H9 (cell line): ENCODE results near the gene RARS2. TPM values are rescaled to one million over a fixed set of nuclear protein-coding genes. Genes with fewer than 3 reads are reported as not detected.

Experiments used
- DNase-seq: peaks from one replicate; pipeline ENCODE4 v3.0.0-alpha.2; 2017
- H2AFZ ChIP-seq: one replicate; pipeline ENCODE4 v1.6.1; 2013; ENCODE audit warnings: mild to moderate bottlenecking, low read length, control low read depth, moderate library complexity
- H2AK5ac ChIP-seq: 2 replicates; pipeline ENCODE4 v1.6.1; 2013; ENCODE audit warnings: low read length, control low read depth, mixed read lengths; ENCODE audit not compliant: insufficient read length
- H2BK120ac ChIP-seq: one replicate; pipeline ENCODE4 v1.6.1; 2013; ENCODE audit warnings: low read depth, mild to moderate bottlenecking, low read length, control low read depth, inconsistent platforms; ENCODE audit not compliant: poor library complexity, severe bottlenecking
- H2BK12ac ChIP-seq: 2 replicates; pipeline ENCODE4 v1.6.1; 2013; ENCODE audit warnings: low read length, control low read depth, mixed read lengths, low read depth; ENCODE audit not compliant: insufficient read length
- H2BK15ac ChIP-seq: 2 replicates; pipeline ENCODE4 v1.6.1; 2013; ENCODE audit warnings: low read depth, low read length, control low read depth
- H2BK20ac ChIP-seq: one replicate; pipeline ENCODE4 v1.6.1; 2013; ENCODE audit warnings: low read depth, mild to moderate bottlenecking, low read length, control low read depth, inconsistent platforms; ENCODE audit not compliant: poor library complexity, severe bottlenecking
- H2BK5ac ChIP-seq: 2 replicates; pipeline ENCODE4 v1.6.1; 2013; ENCODE audit warnings: low read length, control low read depth, mixed read lengths; ENCODE audit not compliant: insufficient read length
- H3K14ac ChIP-seq: 2 replicates; pipeline ENCODE4 v1.6.1; 2013; ENCODE audit warnings: low read length, control low read depth; ENCODE audit not compliant: insufficient read depth
- H3K18ac ChIP-seq: 2 replicates; pipeline ENCODE4 v1.6.1; 2013; ENCODE audit warnings: low read depth, mild to moderate bottlenecking, mixed read lengths, low read length, control low read depth; ENCODE audit not compliant: insufficient read length
- H3K23ac ChIP-seq: 2 replicates; pipeline ENCODE4 v1.6.1; 2013; ENCODE audit warnings: low read length, control low read depth, mixed read lengths, low read depth; ENCODE audit not compliant: insufficient read length
- H3K23me2 ChIP-seq: 2 replicates; pipeline ENCODE4 v1.6.1; 2013; ENCODE audit warnings: low read depth, mild to moderate bottlenecking, mixed read lengths, low read length, control low read depth; ENCODE audit not compliant: insufficient read length, poor library complexity, severe bottlenecking
- H3K27ac ChIP-seq: 2 replicates; pipeline ENCODE4 v1.5.1; 2013; ENCODE audit warnings: low read length, control low read depth, mixed read lengths, low read depth; ENCODE audit not compliant: insufficient read length
- H3K27me3 ChIP-seq: 2 replicates; pipeline ENCODE4 v1.6.1; 2013; ENCODE audit warnings: low read length, control low read depth, inconsistent platforms; ENCODE audit not compliant: insufficient read depth
- H3K4ac ChIP-seq: 2 replicates; pipeline ENCODE4 v1.6.1; 2013; ENCODE audit warnings: low read depth, mild to moderate bottlenecking, control low read depth, inconsistent platforms, low read length, moderate library complexity
- H3K4me1 ChIP-seq: 2 replicates; pipeline ENCODE4 v1.6.1; 2013; ENCODE audit warnings: low read length, control low read depth, inconsistent platforms; ENCODE audit not compliant: insufficient read depth
- H3K4me2 ChIP-seq: 2 replicates; pipeline ENCODE4 v1.6.1; 2013; ENCODE audit warnings: low read length, control low read depth, mixed read lengths; ENCODE audit not compliant: insufficient read length, insufficient read depth
- H3K56ac ChIP-seq: 2 replicates; pipeline ENCODE4 v1.6.1; 2013; ENCODE audit warnings: low read depth, mild to moderate bottlenecking, mixed read lengths, low read length, control low read depth; ENCODE audit not compliant: insufficient read length
- H3K79me1 ChIP-seq: 2 replicates; pipeline ENCODE4 v1.6.1; 2013; ENCODE audit warnings: low read depth, mild to moderate bottlenecking, moderate library complexity, low read length, control low read depth, inconsistent platforms; ENCODE audit not compliant: insufficient read depth, poor library complexity, severe bottlenecking
- H3K79me2 ChIP-seq: 2 replicates; pipeline ENCODE4 v1.6.1; 2013; ENCODE audit warnings: low read length, control low read depth, inconsistent platforms; ENCODE audit not compliant: insufficient read depth
- H3K9ac ChIP-seq: 2 replicates; pipeline ENCODE4 v1.6.1; 2013; ENCODE audit warnings: low read length, control low read depth, mixed read lengths; ENCODE audit not compliant: insufficient read length; ENCODE audit errors: extremely low read depth
- H3K9me3 ChIP-seq: one replicate; pipeline ENCODE4 v1.6.1; 2013; ENCODE audit warnings: low read depth, low read length, inconsistent platforms; ENCODE audit not compliant: control insufficient read depth
- H3T11ph ChIP-seq: one replicate; pipeline ENCODE4 v1.6.1; 2013; ENCODE audit warnings: mild to moderate bottlenecking, low read length, control low read depth, inconsistent platforms
- H4K20me1 ChIP-seq: one replicate; pipeline ENCODE4 v1.6.1; 2013; ENCODE audit not compliant: control insufficient read depth, insufficient read length, insufficient read depth
- H4K5ac ChIP-seq: 2 replicates; pipeline ENCODE4 v1.6.1; 2013; ENCODE audit warnings: low read depth, mild to moderate bottlenecking, mixed read lengths, low read length, control low read depth; ENCODE audit not compliant: insufficient read length
- H4K8ac ChIP-seq: replicated peaks from 2 replicates; pipeline ENCODE4 v1.6.1; 2013; ENCODE audit warnings: low read length, control low read depth, mixed read lengths, low read depth; ENCODE audit not compliant: insufficient read length
- H4K91ac ChIP-seq: 2 replicates; pipeline ENCODE4 v1.6.1; 2013; ENCODE audit warnings: low read depth, mild to moderate bottlenecking, moderate library complexity, mixed read lengths, low read length, control low read depth; ENCODE audit not compliant: insufficient read length
- H3K27ac Mint-ChIP-seq, 3 experiments: 2 replicates in 2 of 3; 3 replicates in 1 of 3; pipeline ENCODE4 v1.8.0; 2020 to 2021; ENCODE audit warnings: mixed read lengths in 3 of 3, mild to moderate bottlenecking in 1 of 3, moderate library complexity in 1 of 3
- H3K27me3 Mint-ChIP-seq: 2 replicates; pipeline ENCODE4 v1.8.0; 2021; ENCODE audit warnings: low read depth, mild to moderate bottlenecking, moderate library complexity, mixed read lengths
- H3K36me3 Mint-ChIP-seq, 3 experiments: 2 replicates in 2 of 3; 3 replicates in 1 of 3; pipeline ENCODE4 v1.8.0; 2020 to 2021; ENCODE audit warnings: low read depth in 3 of 3, mixed read lengths in 3 of 3; ENCODE audit not compliant: insufficient read depth in 1 of 3
- H3K4me1 Mint-ChIP-seq, 2 experiments: 2 replicates each; pipeline ENCODE4 v1.8.0; 2020; ENCODE audit warnings: mixed read lengths in 2 of 2
- H3K4me3 Mint-ChIP-seq, 2 experiments: 2 replicates in 1 of 2; 3 replicates in 1 of 2; pipeline ENCODE4 v1.8.0; 2020 to 2021; ENCODE audit warnings: mild to moderate bottlenecking in 2 of 2, mixed read lengths in 2 of 2, moderate library complexity in 1 of 2
- H3K9me3 Mint-ChIP-seq, 2 experiments: 2 replicates in 1 of 2; 3 replicates in 1 of 2; pipeline ENCODE4 v1.8.0; 2020; ENCODE audit warnings: mild to moderate bottlenecking in 2 of 2, mixed read lengths in 2 of 2, moderate library complexity in 1 of 2
- CTCF ChIP-seq: fragments of 200-600 bp; sonication (generic); conservative IDR thresholded peaks from 3 replicates; pipeline ENCODE4 v1.8.0; 2021; ENCODE audit warnings: antibody characterized with exemption, mild to moderate bottlenecking
- WGBS: extraction: QIAGEN DNeasy Blood & Tissue Kit; methylation state at CpG from one replicate; pipeline ENCODE4 v1.1.7; 2013; ENCODE audit warnings: missing lambda C conversion rate, low lambda C conversion rate, mixed read lengths; ENCODE audit not compliant: insufficient read length; ENCODE audit errors: extremely low coverage; 5-methylcytosine and 5-hydroxymethylcytosine counted together
- total RNA-seq: library from RNA; stranded (reverse); gene quantifications from 2 replicates; pipeline ENCODE4 v1.2.1, GENCODE V29; 2021

Gene RARS2
- total RNA-seq, 1 experiment from 2014 or later = 45.1 TPM

GRCh38 chr6:87504441-87504840 lies 85.3 kb downstream of the RARS2 start:
- no peaks in the 10 kb centered on the region for H3K27me3 ChIP-seq
- no peaks in the 10 kb centered on the region for H3K79me1 ChIP-seq
- H3K14ac ChIP-seq = no peak overlapping the region
- Mint-ChIP-seq H3K9me3 (no peaks in the 10 kb centered on the region), H3K4me3 (no peak overlapping the region), H3K4me1 (no peaks in the 10 kb centered on the region), H3K27ac (no peak overlapping the region), H3K36me3 (peaks cover 0 to 14% (median 0%) of the 10 kb centered on the region in 3 experiments; a peak in 2 of 7 replicates), H3K27me3 (no peaks in the 10 kb centered on the region)
- no peak overlapping the region for H3K4ac ChIP-seq
- no peak overlapping the region for H3K56ac ChIP-seq
- no peak overlapping the region for H4K91ac ChIP-seq
- H3K79me2 ChIP-seq = no peaks in the 10 kb centered on the region
- H2BK15ac ChIP-seq = no peak overlapping the region
- H4K8ac ChIP-seq = no peak overlapping the region
- no peaks in the 10 kb centered on the region for H3K23me2 ChIP-seq
- H3K4me2 ChIP-seq = no peak overlapping the region
- no peak overlapping the region for H3T11ph ChIP-seq
- H3K9ac ChIP-seq = no peak overlapping the region
- no peak overlapping the region for H3K27ac ChIP-seq
- no peaks in the 10 kb centered on the region for H4K20me1 ChIP-seq
- no peaks in the 10 kb centered on the region for H3K9me3 ChIP-seq
- WGBS = no CpG with 5 or more reads among the region's 1 CpG
- H4K5ac ChIP-seq = no peak overlapping the region
- no peak overlapping the region for H3K18ac ChIP-seq
- H2AFZ ChIP-seq = no peak overlapping the region
- no peaks in the 10 kb centered on the region for H3K4me1 ChIP-seq
- DNase-seq = no peak
- H2BK120ac ChIP-seq = no peak overlapping the region
- H2BK5ac ChIP-seq = no peak overlapping the region
- H2AK5ac ChIP-seq = no peak overlapping the region
- H2BK12ac ChIP-seq = no peak overlapping the region
- TF ChIP-seq CTCF = no peak
- no peak overlapping the region for H2BK20ac ChIP-seq
- H3K23ac ChIP-seq = no peak overlapping the region
